Stomach (tissue), 4 donors: ENCODE data around the gene EID2B.

Experiments
- CTCF ChIP-seq, 7 experiments: fragments of 450-650 bp in 4 of 7; fragments of 200-600 bp in 3 of 7; sonication (generic) in 3 of 7; IDR thresholded peaks; one replicate each; pipeline ENCODE4 v1.5.1; 2016 to 2019; ENCODE audit warnings: antibody characterized with exemption in 7 of 7, control low read depth in 2 of 7, mild to moderate bottlenecking in 1 of 7
- EP300 ChIP-seq: sonication (generic); formaldehyde crosslinking; IDR thresholded peaks from one replicate; pipeline ENCODE4 v1.6.1; 2017; ENCODE audit warnings: antibody characterized with exemption
- POLR2A ChIP-seq, 4 donors: fragments of 450-650 bp; IDR thresholded peaks; one replicate each; pipeline ENCODE4 v1.6.1; 2016; ENCODE audit warnings: antibody characterized with exemption in 4 of 4, control low read depth in 2 of 4, mild to moderate bottlenecking in 1 of 4, moderate library complexity in 1 of 4
- POLR2AphosphoS5 ChIP-seq, 3 donors: sonication (generic); formaldehyde crosslinking; IDR thresholded peaks; one replicate each; pipeline ENCODE4 v1.6.1; 2016; ENCODE audit warnings: antibody characterized with exemption in 3 of 3

- TF ChIP-seq CTCF (IDR thresholded peaks at IDR 0.05) (no peak), POLR2A (IDR thresholded peaks at IDR 0.05) (no peak), EP300 (no peak), POLR2AphosphoS5 (IDR thresholded peaks at IDR 0.05) (no peak)
Measured at GRCh38 chr19:39566064-39566463, 33.4 kb upstream of the EID2B start.
